ENCODE data around the gene JAKMIP3. TPM values are rescaled to one million over a fixed set of nuclear protein-coding genes. Genes with fewer than 3 reads are reported as not detected.

JAKMIP3 gene
- total RNA-seq, 1 donor from 2014 or later: 0.18 TPM

GRCh38 chr10:132036887-132037675 lies 28.7 kb upstream of the JAKMIP3 start:
- H3K4me1 ChIP-seq: peaks cover 6% of the 10 kb centered on the region
- no peak for TF ChIP-seq CTCF (IDR thresholded peaks at IDR 0.05)
- no peaks in the 10 kb centered on the region for H3K9me3 ChIP-seq
- peaks cover 81% of the 10 kb centered on the region for H3K27me3 ChIP-seq (ENCODE audit: low read depth)
- no peaks in the 10 kb centered on the region for H3K36me3 ChIP-seq
- DNase-seq: no peak
- peak overlapping the region; percentile 31 for H3K4me3 ChIP-seq
- H3K27ac ChIP-seq: no peak overlapping the region
- intact Hi-C loops (cut with DNase I): no loop called here
- peak; percentile 16 to 23 for ATAC-seq

- intact Hi-C loops (cut with DNase I): no loop called here
- H3K36me3 ChIP-seq: no peaks in the 10 kb centered on the region
- no peak for TF ChIP-seq CTCF (IDR thresholded peaks at IDR 0.05)
- H3K27me3 ChIP-seq (ENCODE audit: low read depth): peaks cover 81% of the 10 kb centered on the region
- no peaks in the 10 kb centered on the region for H3K9me3 ChIP-seq
- DNase-seq: no peak
- H3K4me3 ChIP-seq: no peak overlapping the region
- peaks cover 6% of the 10 kb centered on the region for H3K4me1 ChIP-seq
- ATAC-seq: no peak
- no peak overlapping the region for H3K27ac ChIP-seq
These were observed 28.1 kb upstream of the JAKMIP3 start for GRCh38 chr10:132037676-132037975.

GRCh38 chr10:132039371-132039770 lies 26.4 kb upstream of the JAKMIP3 start:
- Histone ChIP-seq H3K36me3 (no peaks in the 10 kb centered on the region), H3K27ac (no peak overlapping the region), H3K9me3 (no peaks in the 10 kb centered on the region), H3K27me3 (ENCODE audit: low read depth) (peaks cover 85% of the 10 kb centered on the region), H3K4me1 (peaks cover 6% of the 10 kb centered on the region), H3K4me3 (no peak overlapping the region)
- DNase-seq: no peak
- intact Hi-C loops (cut with DNase I): no loop called here
- peak in 1 of 2 donors; percentile 20 for ATAC-seq
- no peak for TF ChIP-seq CTCF (IDR thresholded peaks at IDR 0.05)

GRCh38 chr10:132040046-132040445 lies 25.7 kb upstream of the JAKMIP3 start:
- no peaks in the 10 kb centered on the region for H3K36me3 ChIP-seq
- peaks cover 85% of the 10 kb centered on the region for H3K27me3 ChIP-seq (ENCODE audit: low read depth)
- no peak for ATAC-seq
- H3K27ac ChIP-seq: no peak overlapping the region
- H3K9me3 ChIP-seq: no peaks in the 10 kb centered on the region
- peaks cover 6% of the 10 kb centered on the region for H3K4me1 ChIP-seq
- TF ChIP-seq CTCF (IDR thresholded peaks at IDR 0.05): no peak
- DNase-seq: no peak
- intact Hi-C loops (cut with DNase I): no loop called here
- H3K4me3 ChIP-seq: no peak overlapping the region

GRCh38 chr10:132041340-132041739 lies 24.4 kb upstream of the JAKMIP3 start:
- peaks cover 81% of the 10 kb centered on the region for H3K27me3 ChIP-seq (ENCODE audit: low read depth)
- intact Hi-C loops (cut with DNase I): no loop called here
- TF ChIP-seq CTCF (IDR thresholded peaks at IDR 0.05): no peak
- peaks cover 6% of the 10 kb centered on the region for H3K4me1 ChIP-seq
- DNase-seq: no peak
- no peak overlapping the region for H3K27ac ChIP-seq
- no peaks in the 10 kb centered on the region for H3K9me3 ChIP-seq
- H3K36me3 ChIP-seq: no peaks in the 10 kb centered on the region
- H3K4me3 ChIP-seq: no peak overlapping the region
- ATAC-seq: no peak
